ENCODE results near the gene ARPP21.

ARPP21 gene

GRCh38 chr3:35641920-35642527 is 2.7 kb downstream of the ARPP21 start:
- no peak for DNase-seq

GRCh38 chr3:35643495-35643894 is 4.2 kb downstream of the ARPP21 start:
- DNase-seq: no peak

DNA sequence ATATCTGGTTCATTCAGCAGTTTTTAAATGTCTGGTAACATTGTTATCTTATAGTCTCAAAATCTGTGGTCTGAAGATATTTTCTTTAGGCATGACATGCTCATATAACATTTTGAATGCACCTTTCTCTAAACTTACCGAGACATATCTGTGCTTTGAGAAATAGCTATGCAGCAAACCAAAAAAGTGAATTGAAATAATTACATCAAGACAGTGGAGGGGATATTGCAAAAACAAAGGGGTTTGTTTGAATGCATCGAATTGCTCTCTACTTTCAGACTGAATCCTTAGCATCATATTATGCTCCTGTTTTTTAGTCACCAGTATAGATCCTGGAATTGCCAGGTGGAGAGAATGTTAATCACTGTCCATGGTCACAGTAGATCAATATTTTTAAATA is 5.1 kb downstream of the ARPP21 start:
- DNase-seq: no peak

DNA sequence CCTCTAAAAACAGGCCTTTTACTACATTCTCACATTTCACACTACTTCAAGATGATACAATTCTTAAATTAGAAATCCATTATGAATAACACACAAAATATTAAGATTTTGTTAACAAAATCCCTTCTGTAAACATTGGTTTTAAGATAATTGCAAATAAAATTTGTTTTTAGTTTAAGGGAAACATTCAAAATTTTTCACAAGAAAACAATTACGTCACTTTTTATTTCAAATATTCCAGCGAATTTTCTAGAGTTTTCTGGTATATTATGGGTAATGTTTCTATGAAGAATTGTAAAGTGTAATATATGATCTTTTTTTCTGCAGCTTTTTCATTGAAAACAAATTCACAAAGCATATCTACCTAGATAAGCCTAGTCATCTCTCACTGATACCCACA is 5.9 kb downstream of the ARPP21 start:
- DNase-seq: no peak

DNA sequence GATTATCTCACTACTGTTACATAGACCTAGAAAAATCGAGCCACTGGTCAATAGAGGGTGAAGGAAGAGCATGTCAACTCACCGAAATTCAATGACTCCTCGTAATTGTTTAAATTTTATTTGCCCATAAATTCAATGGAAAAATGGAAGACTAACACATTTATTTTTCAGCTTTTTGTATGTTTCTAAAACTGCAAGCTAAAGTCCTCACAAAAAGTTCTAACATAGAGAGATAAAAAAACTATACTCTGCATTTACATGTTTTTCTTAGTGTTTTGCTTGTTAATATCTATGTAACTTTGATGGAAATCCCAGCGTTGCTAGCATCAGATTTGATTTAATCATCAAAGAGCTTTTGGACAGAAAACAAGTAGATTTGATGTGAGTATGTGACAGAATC is 6.8 kb downstream of the ARPP21 start:
- DNase-seq: no peak

DNA sequence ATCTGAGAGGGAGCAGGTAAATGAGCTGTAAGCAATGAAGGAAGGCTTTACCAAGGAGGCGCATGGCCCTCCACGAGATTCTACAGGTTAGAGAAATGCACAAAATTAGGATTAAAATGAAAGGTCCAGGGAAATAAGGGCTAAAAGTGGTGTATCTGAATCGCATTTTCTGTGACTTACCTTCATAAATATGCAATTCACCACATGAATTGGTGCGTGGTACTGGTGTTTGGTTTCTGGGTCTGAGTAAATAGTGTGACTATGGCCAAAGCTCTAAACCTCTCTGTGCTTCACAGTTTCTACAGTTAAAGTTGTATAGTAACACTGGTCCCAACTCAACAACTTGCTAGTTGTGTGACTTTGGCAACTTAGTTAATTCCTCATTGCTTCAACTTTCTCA is 8.1 kb downstream of the ARPP21 start:
- DNase-seq: no peak

DNA sequence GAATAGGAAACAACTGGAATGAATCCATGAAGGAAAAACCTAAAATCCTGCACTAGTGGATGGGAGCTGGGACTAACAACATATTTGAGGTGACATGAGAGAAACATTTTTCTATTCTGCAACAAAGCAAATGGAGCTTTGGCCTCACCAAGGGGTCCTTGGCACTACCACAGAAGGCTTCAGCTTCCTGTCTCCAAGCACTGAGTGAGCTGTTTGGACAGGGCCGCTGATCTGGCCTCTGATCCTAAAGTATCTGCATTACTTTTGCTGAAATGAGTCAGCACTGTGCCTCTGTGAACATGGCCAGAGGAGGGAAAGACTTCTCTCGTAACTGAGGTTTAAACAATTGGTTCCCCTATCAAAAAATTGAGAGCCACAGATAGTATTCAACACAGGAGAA is 9.0 kb downstream of the ARPP21 start:
- DNase-seq: no peak

DNA sequence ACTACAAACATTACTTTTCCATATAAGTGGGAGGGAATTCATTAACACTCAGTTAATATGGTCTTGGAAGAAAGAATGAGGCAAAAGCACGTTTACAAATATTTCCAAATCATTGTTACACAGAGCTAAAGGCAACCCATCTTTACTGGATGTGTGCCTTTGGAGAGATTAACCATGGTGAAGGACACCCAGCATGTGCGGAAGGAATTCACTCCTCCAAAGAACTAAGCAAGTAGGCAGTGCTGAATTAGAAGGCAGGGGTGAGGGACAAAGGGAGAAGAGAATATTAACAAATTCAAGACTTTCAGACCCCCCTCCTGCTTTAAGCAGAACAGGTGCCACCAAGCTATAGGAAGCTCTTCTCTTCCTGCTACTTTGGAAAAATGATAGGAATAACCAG is 10.1 kb downstream of the ARPP21 start:
- no peak for DNase-seq

DNA sequence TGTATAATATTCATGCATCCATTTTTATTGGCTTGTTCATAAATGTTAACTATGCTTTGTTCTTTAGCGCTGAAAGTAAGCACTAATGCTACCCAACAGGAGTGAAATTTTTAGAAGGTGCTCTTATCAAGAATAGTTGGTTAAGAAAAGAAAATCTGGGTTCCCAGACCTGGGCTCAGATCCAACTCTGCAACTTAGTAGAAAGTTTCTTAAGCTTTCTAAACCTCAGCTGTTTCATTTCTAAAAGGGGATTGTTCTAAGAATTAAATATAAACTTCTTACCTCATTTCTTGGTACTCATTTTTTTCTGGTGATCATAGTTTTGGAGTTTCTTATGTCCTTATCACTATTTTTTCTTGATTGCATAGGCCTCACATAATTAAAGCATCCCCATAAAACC is 12.1 kb downstream of the ARPP21 start:
- DNase-seq: no peak

DNA sequence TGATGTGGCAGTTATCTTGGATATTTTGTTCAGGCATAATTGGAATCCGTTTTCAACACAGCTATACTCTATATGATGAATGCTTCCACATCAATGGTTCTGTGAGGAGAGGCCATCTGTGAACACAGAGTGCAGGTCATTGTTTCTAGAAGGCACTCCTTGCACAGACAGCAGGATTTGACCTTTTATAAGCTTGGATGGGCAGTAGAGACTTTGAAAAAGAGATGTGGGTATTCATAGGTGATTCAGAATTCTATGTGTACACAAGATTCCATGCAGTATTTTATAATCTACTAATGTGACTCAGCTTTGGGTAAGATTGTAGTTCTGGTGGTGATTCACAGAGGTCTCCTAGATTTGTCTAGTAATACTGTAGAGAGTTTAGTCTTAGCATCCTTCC is 12.5 kb downstream of the ARPP21 start:
- no peak for DNase-seq

GRCh38 chr3:35653347-35653746 is 14.0 kb downstream of the ARPP21 start:
- no peak for DNase-seq

DNA sequence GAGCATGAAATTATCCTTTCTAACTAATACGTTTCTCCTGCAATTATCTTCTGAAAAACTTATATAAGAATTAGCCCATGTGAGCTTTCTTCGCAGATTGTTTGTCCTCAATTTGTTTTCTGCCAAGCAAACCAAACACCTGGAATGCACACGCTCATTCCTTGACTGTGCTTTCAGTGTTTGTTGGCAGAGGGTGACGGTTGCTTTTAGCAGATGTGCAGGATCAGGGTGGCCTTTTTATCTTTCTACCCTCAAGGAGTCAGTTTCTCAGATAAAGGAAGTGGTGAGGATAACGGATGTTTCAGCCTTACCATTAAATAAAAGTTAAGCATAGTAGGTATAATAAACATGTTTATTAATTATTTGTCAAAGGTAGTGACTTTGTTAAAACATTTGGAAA is 15.2 kb downstream of the ARPP21 start:
- no peak for DNase-seq

DNA sequence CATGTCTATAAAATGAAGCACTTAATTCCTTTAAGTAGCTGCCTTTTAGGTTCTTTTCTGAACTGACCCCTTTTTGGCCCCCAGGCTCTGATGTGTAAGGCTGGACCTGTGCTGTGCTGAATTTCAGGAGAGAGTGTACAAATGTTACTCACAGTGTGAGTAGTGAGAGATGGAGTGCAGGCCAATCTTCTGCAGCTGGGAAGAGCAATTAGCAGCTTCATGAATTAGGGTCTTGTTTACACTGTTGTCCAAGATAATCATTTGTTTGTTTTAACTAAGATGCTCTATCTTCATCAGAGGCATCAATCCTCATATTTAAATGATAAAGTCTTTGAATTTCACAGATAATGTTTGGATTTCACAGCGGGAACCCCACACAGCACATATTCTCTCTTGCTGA is 19.4 kb downstream of the ARPP21 start:
- no peak for DNase-seq

DNA sequence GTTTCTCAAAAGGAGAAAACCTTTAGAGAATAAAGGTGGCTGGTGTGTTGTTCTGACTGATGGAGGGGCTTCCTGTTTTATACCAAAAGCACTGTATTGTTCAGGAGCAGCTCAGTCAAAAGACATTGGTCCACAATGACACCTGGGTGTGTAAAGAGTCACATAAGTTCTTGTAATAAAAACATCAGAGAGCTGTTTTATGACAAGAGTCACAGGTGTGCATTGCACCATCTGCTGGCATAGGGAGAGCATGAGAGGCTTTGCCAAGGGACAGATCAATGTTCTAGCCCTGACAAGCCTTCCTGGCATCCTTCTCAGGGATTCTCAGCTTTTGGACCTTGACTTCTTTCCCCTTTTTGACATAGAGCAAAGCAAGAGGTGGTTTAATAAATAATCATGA is 20.4 kb downstream of the ARPP21 start:
- no peak for DNase-seq

GRCh38 chr3:35663471-35663870 is 24.1 kb downstream of the ARPP21 start:
- DNase-seq: no peak

- peak; percentile 91 for DNase-seq
Observed at GRCh38 chr3:35664460-35664919, 25.2 kb downstream of the ARPP21 start.

DNA sequence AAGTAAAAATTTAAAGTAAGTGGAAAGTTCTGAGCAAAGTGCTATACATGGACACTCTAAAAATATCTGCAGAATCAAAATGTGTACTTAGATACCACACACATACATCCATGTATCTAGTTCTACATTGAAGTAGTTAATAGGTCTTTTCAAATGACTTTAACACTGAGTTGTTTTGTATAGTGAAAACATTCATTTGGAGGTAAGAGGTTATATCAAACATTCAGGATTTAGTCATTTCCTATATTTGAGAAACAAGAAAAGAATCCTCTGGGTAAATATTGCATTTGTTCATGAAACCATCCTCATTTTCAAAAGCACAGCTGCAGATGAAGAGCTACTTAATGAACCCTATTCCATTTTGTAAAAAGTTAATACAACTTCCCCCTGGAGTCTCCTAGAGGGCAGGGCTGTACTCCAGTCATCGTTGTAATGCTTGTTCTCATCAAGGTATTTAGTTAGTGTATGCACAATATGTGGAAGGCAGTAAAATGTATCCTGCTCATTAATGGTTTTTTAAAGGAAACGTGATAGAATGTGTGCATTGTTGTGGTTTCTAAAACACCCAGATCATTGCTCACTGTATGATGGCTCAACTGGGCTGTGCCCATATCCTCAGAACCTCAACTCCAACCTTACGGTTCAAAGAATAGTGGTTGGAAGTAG is 26.2 kb downstream of the ARPP21 start:
- no peak for DNase-seq

DNA sequence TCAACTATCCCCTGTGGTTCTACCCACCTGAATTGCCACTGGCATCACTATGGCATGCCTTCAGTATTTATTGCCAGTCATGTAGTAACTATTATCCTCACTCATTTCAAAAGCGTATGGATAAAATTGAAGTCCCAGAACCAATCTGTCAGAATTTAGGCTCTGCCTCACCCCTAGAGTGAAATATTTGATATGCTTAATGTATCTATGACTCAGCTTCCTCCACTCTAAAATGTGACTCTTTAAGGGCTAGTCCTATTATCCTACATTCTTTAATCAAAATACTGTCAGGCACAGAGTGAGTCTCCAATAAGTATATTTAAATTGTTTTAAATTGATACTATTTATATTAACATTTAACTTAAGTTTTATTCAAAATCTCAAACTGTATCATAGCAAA is 27.6 kb downstream of the ARPP21 start:
- DNase-seq: no peak

DNA sequence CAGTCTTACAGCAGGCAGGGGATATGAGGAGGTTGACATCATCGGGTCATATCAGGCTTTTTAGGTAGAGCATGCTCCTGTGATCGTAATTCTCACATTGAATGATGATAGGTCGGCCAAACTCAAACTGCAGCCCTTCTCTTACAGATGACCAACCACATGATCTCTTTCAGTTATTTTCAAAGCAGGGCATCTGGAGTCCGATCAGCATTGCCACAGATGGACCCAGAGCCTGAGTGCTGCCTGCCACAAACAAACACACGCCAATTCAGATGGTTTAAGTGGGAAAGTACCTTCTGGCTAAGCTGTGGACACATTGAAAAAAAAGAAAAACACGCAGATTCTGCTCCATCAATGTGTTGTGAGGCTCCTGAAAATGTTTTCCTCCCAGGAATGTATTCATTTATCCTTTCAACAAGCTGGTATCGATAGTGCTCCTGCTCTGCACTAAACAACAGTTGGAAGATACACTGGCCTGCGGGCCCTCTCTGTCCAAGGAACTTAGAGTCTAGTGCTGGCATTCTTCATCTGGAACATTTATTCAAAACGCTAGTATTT is 31.2 kb downstream of the ARPP21 start:
- no peak for DNase-seq

DNA sequence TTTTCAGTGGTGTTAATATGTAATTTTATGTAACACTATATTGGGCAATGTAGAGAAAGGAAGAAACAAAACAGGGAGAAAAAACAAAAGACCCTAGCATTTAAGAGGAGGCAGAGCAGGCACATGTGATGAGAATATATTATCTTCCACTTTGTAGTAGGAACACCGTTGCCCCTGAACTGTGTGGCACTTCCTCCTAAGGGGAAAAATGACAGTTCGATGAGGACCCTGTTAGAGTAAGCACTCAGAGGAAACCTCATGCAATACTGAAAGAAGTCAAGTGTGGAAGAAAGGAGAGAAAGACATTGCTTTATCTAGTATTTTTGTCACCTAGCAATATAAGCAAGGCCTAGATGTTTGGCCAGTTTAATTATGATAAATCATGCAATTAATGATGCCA is 32.2 kb downstream of the ARPP21 start:
- no peak for DNase-seq

DNA sequence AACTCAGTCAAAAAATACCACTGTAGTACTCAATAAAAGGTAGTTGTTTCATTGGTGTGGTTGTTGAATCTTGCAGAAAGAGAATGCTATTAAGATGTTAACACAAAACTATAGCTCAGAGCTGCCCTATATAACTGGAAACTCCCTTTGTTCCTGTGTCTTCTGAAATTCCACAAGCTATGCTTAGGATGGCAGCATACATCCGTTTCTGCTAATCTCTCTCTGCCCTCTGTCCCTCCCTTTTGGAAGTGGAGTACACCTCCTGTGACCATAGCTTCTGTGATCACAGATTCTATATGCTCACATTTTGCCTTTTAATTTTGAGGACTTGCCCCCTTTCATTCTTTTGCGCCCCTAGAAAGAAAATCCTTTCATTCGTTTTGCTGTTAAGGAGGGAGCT is 33.7 kb downstream of the ARPP21 start:
- no peak for DNase-seq

GRCh38 chr3:35674451-35675109 is 35.3 kb downstream of the ARPP21 start:
- no peak for DNase-seq

- no peak for DNase-seq
Observed at GRCh38 chr3:35675206-35675605, 35.9 kb downstream of the ARPP21 start.

DNA sequence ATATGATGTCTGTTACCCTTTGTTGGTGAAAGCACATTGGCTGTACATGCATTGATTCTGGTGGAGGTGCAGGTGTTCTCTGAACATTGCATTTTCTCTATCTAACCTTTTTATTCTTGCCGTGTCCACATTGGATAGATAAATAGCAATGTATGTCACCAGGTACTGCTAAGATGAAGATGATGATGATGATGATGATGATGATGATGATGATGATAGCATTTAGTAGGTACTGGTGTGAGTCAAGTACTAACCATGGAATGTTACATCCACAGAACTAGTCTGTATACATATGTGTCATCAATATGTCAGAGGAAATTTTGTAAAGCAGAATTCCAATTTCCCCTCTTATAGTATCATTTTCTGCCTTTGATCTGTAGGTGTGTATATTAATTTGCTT is 36.3 kb downstream of the ARPP21 start:
- DNase-seq: no peak

All from right hindlimb (tissue), 1 donor.